AG04449 (cell line): ENCODE measurements around the gene ZNF516.
A peak's percentile ranks its signal among the peaks of the same experiment; 100 is the strongest.

Source experiments
- CTCF ChIA-PET: fragments of 350-600 bp; formaldehyde crosslinking; extraction: SDS; loops from one replicate; lab custom pipeline; 2021; ENCODE audit warnings: antibody characterized with exemption; lab: Yijun Ruan, JAX
- POLR2A ChIA-PET: fragments of 400-600, 350-600 bp; formaldehyde crosslinking; extraction: SDS; loops from one replicate; lab custom pipeline; 2020; ENCODE audit warnings: antibody characterized with exemption, inconsistent platforms; lab: Yijun Ruan, JAX
- DNase-seq: peaks from one replicate; pipeline ENCODE4 v3.0.0-alpha.2; 2010; ENCODE audit warnings: low read depth, low spot score
- H3K4me3 ChIP-seq: 2 replicates; pipeline ENCODE4 v1.5.1; 2011; ENCODE audit warnings: low read depth, mild to moderate bottlenecking, control low read depth, low read length
- CTCF ChIP-seq: IDR thresholded peaks from one replicate; pipeline ENCODE4 v1.5.1; 2011; ENCODE audit warnings: mild to moderate bottlenecking, moderate library complexity, low read length, control low read depth, inconsistent platforms; ENCODE audit not compliant: insufficient read depth; ENCODE audit errors: missing control alignments

ZNF516 gene

DNA sequence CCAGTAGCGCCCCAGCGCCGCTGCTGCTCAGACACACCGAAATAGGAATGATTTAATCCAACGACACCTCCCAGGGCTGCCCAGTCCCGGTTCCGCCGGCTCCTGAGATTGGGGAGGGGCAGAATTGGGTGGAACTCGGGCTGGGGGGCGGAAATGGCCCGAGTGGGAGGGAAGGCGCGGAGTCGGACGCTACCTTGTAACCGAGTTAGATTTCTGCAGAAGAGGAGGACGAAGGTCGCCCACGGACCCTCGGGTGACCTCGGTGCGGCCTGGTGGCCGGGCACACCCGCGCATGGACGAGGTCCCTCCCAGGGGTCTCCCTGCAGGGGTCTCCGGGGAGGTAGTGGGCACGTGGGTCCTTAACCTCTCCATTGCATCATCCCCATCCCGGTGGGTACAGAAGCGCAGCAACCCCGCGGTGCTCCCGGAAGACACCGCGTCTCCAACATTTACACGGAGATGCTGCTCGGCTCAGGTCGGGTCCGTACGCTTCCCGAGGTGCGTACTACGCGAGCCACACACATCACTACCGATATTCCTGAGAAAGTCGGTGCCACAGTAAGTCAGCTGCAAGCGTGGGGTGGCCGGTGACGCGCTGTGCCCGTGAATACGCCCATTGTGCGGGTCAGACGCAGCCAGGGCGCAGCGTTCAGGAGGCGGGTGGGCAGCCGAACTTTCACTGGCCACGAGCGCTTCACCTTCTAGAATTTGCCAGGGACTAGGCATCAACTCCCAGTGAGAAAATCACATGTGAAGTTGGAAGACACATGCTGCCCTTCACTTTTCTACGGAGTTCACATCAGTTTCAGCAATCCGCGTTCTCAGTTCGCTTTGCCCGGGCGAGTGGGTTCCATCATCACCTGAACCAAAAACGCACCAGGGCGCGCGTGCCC lies 3.0 kb downstream of the ZNF516 start:
- no peak for TF ChIP-seq CTCF
- ChIA-PET POLR2A (interaction anchor here (1.0 to 1.1 kb wide), 2 partner anchors 10 to 34 kb away, joined by 3 to 4 read pairs; no protein-coding TSS in a partner anchor), CTCF (interaction anchor here (1.1 kb wide), 1 partner anchor 8 kb away, joined by 3 read pairs; no protein-coding TSS in a partner anchor)
- no peak for DNase-seq
- H3K4me3 ChIP-seq: peak overlapping the region; percentile 78

- peak overlapping the region; percentile 78 for H3K4me3 ChIP-seq
- POLR2A ChIA-PET: no interaction called here
- CTCF ChIA-PET: no interaction called here
- DNase-seq: no peak
- TF ChIP-seq CTCF: no peak
Observed at GRCh38 chr18:76491473-76491775, 3.6 kb downstream of the ZNF516 start.

GRCh38 chr18:76490670-76491472 lies 4.2 kb downstream of the ZNF516 start:
- ChIA-PET CTCF (interaction anchor here (0.9 to 1.4 kb wide), 3 partner anchors 9 to 218 kb away, joined by 3 to 7 read pairs (median 3); no protein-coding TSS in a partner anchor), POLR2A (interaction anchor here (0.7 kb wide), 1 partner anchor 74 kb away, joined by 3 read pairs; no protein-coding TSS in a partner anchor)
- DNase-seq: no peak
- no peak for TF ChIP-seq CTCF
- peak overlapping the region; percentile 78 for H3K4me3 ChIP-seq

GRCh38 chr18:76490033-76490432 lies 5.0 kb downstream of the ZNF516 start:
- CTCF ChIA-PET: interaction anchor here (0.9 to 1.4 kb wide), 3 partner anchors 8 to 219 kb away, joined by 3 to 7 read pairs (median 3); no protein-coding TSS in a partner anchor

GRCh38 chr18:76489081-76489480 lies 6.0 kb downstream of the ZNF516 start:
- CTCF ChIA-PET: interaction anchor here (0.7 to 2.2 kb wide), 3 partner anchors 13 to 54 kb away, joined by 3 to 6 read pairs (median 3); no protein-coding TSS in a partner anchor
- TF ChIP-seq CTCF: no peak
- POLR2A ChIA-PET: no interaction called here
- peak overlapping the region; percentile 19; the same call in 1 of the 2 replicates for H3K4me3 ChIP-seq
- no peak for DNase-seq

More at GRCh38 chr18:76490033-76490432, 5.0 kb downstream of the ZNF516 start:
- no peak for TF ChIP-seq CTCF
- peak overlapping the region; percentile 78 for H3K4me3 ChIP-seq
- POLR2A ChIA-PET: interaction anchor here (0.7 kb wide), 1 partner anchor 75 kb away, joined by 3 read pairs; no protein-coding TSS in a partner anchor
- DNase-seq: no peak
